PC-3 (cell line): ENCODE results near the gene MYMK. TPM values are rescaled to one million over a fixed set of nuclear protein-coding genes. Genes with fewer than 3 reads are reported as not detected.

Experiments
- ATAC-seq: fragments of 200-7000 bp; cut with Tn5 transposase; 2 replicates; pipeline ENCODE4 v1.9.1; 2020; ENCODE audit warnings: mild to moderate bottlenecking, moderate library complexity
- BruUV-seq: library from RNA; stranded (reverse); fragments of 400-500 nt; replicated peaks from 2 replicates; lab custom pipeline; 2021; lab: Mats Ljungman, UMichigan
- CTCF ChIA-PET: fragments of 300-600 bp; sonication (Branson Sonifier 250); formaldehyde crosslinking; loops from one replicate; lab custom pipeline; 2022; ENCODE audit warnings: antibody characterized with exemption; lab: Charles Lee
- POLR2A ChIA-PET: fragments of 300-600 bp; sonication (Branson Sonifier 250); formaldehyde crosslinking; loops from one replicate; lab custom pipeline; 2022; ENCODE audit warnings: antibody characterized with exemption; ENCODE audit not compliant: unreplicated experiment; lab: Charles Lee
- DNase-seq: peaks from one replicate; pipeline ENCODE4 v3.0.0-alpha.2; 2015
- H2AFZ ChIP-seq: fragments of 300-600 bp; sonication (generic); 2 replicates; pipeline ENCODE4 v1.6.0; 2016; ENCODE audit warnings: antibody characterized with exemption, low read length
- H3F3A ChIP-seq: fragments of 300-600 bp; sonication (generic); one replicate; pipeline ENCODE4 v1.6.0; 2017; ENCODE audit warnings: antibody characterized with exemption, low read length, control low read depth, mild to moderate bottlenecking; ENCODE audit not compliant: unreplicated experiment
- H3K27ac ChIP-seq: fragments of 300-600 bp; sonication (generic); 2 replicates; pipeline ENCODE4 v1.5.1; 2016; ENCODE audit warnings: mild to moderate bottlenecking, low read length
- H3K27me3 ChIP-seq: fragments of 300-600 bp; sonication (generic); 2 replicates; pipeline ENCODE4 v1.6.1; 2016; ENCODE audit warnings: low read length, mixed read lengths
- H3K36me3 ChIP-seq: fragments of 300-600 bp; sonication (generic); 2 replicates; pipeline ENCODE4 v1.6.1; 2016; ENCODE audit warnings: low read depth, mixed run types, low read length, mixed read lengths
- H3K4me1 ChIP-seq: fragments of 300-600 bp; sonication (generic); 2 replicates; pipeline ENCODE4 v1.5.1; 2016; ENCODE audit warnings: low read length; ENCODE audit not compliant: insufficient read depth
- H3K4me2 ChIP-seq: fragments of 300-600 bp; sonication (generic); 2 replicates; pipeline ENCODE4 v1.6.0; 2016; ENCODE audit warnings: low read length
- H3K4me3 ChIP-seq: fragments of 300-600 bp; sonication (generic); 2 replicates; pipeline ENCODE4 v1.5.1; 2016; ENCODE audit warnings: mild to moderate bottlenecking, low read length, mixed read lengths
- H3K79me2 ChIP-seq: fragments of 300-600 bp; sonication (generic); 2 replicates; pipeline ENCODE4 v1.6.1; 2017; ENCODE audit warnings: low read length, mixed read lengths
- H3K9ac ChIP-seq: fragments of 300-600 bp; sonication (generic); 2 replicates; pipeline ENCODE4 v1.6.0; 2016; ENCODE audit warnings: mild to moderate bottlenecking, low read length
- H3K9me2 ChIP-seq: fragments of 300-600 bp; sonication (generic); replicated peaks from 2 replicates; pipeline ENCODE4 v1.6.1; 2016; ENCODE audit warnings: mixed run types, low read length, mixed read lengths
- H3K9me3 ChIP-seq: fragments of 300-600 bp; sonication (generic); 2 replicates; pipeline ENCODE4 v1.6.1; 2016; ENCODE audit warnings: low read length, mixed read lengths
- H4K20me1 ChIP-seq: fragments of 300-600 bp; sonication (generic); 2 replicates; pipeline ENCODE4 v1.6.1; 2016; ENCODE audit warnings: low read length, mixed read lengths
- EZH2 ChIP-seq: fragments of 300-600 bp; sonication (generic); IDR thresholded peaks from one replicate; pipeline ENCODE4 v1.6.1; 2017; ENCODE audit warnings: antibody characterized with exemption, mild to moderate bottlenecking, low read length; ENCODE audit not compliant: unreplicated experiment
- EZH2phosphoT487 ChIP-seq: fragments of 300-600 bp; sonication (generic); IDR thresholded peaks from 2 replicates; pipeline ENCODE4 v1.6.1; 2018; ENCODE audit warnings: mild to moderate bottlenecking, antibody characterized with exemption, low read length, borderline replicate concordance
- intact Hi-C: fragments of 100-400 bp; cut with micrococcal nuclease; formaldehyde crosslinking; loops from 2 replicates; pipeline ENCODE4 v1.9.0; 2023
- total RNA-seq: library from RNA; depleted of rRNA; stranded (reverse); fragments of >200 nt; gene quantifications from 2 replicates; pipeline ENCODE4 v1.2.3, GENCODE V29; 2014
- TF ChIP-seq, protein P1 (sequence below): fragments of 300-600 bp; sonication (generic); conservative IDR thresholded peaks from 2 replicates; pipeline ENCODE4 v1.5.1; 2017; ENCODE audit warnings: antibody characterized with exemption, low read depth, mild to moderate bottlenecking, low read length

Gene MYMK
- total RNA-seq, 1 experiment from 2014 or later = not detected

DNA sequence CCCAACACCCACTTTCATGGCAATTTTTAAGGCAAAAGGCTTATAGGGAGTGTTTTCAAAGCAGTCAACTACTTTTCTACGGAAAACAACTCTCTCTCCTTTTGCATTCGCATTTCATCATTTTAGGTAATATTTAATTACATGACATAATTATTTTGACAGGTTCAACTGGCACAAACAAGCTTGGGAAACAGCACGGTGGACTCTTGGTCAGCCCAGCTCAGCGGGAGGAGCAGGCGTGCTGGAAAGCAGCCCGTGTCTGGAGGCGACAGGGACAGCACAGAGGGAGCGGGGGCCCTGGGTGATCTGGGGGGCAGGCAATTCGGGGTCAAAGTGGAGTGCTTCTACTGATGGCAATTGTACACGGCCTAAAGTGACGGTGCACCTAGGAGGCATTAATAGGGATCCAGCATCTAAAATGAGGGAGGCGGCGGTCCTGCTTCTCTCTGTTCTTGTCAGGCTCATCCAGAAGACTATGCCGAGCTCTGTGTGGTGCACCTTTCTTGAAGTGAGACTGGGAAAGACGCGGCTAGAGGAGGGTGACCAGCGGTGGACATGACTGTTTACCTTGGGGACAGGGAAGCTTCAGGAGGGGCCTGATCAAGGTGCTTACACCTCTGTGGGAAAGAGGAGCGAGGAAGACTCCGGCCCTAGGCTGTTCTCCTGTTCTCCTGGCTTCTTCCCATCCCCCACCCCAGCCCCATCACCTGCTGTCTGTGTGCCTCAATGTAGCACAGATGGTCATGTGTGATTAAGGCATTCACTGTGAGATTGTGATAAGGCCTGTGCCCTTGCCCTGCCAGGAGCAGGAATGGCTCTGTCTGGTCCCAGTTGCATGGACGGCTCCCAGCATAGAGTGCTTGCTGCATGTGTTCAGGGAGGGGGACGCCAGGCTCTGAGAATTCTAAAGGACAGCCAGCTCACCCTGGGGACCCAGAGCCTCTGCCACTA lies 3.4 kb downstream of the MYMK start:
- H4K20me1 ChIP-seq = no peaks in the 10 kb centered on the region
- no peaks in the 10 kb centered on the region for H3K9me2 ChIP-seq
- no peaks in the 10 kb centered on the region for H3K27me3 ChIP-seq
- intact Hi-C loops = no loop called here
- ATAC-seq = no peak
- H3K4me1 ChIP-seq = no peaks in the 10 kb centered on the region
- no peaks in the 10 kb centered on the region for H3K36me3 ChIP-seq
- H3F3A ChIP-seq = no peaks in the 10 kb centered on the region
- CTCF ChIA-PET = no interaction called here
- no peak overlapping the region for H2AFZ ChIP-seq
- no TSS peak for BruUV-seq
- H3K4me3 ChIP-seq = no peak overlapping the region
- no peak overlapping the region for H3K27ac ChIP-seq
- POLR2A ChIA-PET = no interaction called here
- no peaks in the 10 kb centered on the region for H3K9me3 ChIP-seq
- no peak for DNase-seq
- H3K4me2 ChIP-seq = no peak overlapping the region
- no peaks in the 10 kb centered on the region for H3K79me2 ChIP-seq
- TF ChIP-seq, protein P1, sequence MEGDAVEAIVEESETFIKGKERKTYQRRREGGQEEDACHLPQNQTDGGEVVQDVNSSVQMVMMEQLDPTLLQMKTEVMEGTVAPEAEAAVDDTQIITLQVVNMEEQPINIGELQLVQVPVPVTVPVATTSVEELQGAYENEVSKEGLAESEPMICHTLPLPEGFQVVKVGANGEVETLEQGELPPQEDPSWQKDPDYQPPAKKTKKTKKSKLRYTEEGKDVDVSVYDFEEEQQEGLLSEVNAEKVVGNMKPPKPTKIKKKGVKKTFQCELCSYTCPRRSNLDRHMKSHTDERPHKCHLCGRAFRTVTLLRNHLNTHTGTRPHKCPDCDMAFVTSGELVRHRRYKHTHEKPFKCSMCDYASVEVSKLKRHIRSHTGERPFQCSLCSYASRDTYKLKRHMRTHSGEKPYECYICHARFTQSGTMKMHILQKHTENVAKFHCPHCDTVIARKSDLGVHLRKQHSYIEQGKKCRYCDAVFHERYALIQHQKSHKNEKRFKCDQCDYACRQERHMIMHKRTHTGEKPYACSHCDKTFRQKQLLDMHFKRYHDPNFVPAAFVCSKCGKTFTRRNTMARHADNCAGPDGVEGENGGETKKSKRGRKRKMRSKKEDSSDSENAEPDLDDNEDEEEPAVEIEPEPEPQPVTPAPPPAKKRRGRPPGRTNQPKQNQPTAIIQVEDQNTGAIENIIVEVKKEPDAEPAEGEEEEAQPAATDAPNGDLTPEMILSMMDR = no peak
- TF ChIP-seq EZH2phosphoT487 (no peak), EZH2 (no peak)
- no peak overlapping the region for H3K9ac ChIP-seq

DNA sequence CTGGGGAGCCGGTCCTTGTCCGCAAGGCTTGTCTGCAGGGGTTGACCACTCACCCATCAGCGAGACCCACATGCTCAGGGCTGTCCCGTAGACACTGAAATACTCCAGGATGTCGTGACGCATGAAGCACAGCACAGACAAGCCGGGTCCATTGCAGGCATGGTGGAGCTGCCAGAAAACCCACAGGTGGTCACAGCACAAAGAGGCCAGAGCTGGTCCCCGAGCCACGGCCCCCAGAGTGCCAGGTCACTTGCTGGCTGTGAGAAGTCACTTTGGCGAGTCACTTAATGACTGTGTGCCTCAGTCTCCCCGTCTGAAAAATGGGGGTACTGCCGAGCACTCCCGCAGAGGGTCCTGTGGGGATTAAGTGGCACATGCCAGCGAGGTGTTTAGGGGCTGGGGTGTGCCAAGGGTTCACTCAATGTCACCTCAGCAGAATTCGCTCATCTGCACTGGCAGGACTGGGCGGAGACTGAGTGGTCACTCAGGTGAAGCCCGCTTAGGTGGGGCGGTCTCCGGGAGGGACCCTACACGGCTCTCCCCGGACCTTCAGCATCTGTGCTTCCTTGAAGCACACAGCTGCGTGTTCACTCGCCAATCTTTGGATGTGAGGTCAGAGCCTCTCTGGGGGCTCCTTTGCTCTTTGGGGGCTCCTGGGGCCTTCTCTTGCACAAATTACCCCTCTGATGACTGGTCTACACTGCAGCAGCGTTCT lies 4.5 kb downstream of the MYMK start:
- Histone ChIP-seq H3K79me2 (no peaks in the 10 kb centered on the region), H3K4me1 (no peaks in the 10 kb centered on the region), H3F3A (no peaks in the 10 kb centered on the region), H3K36me3 (no peaks in the 10 kb centered on the region), H3K9me3 (no peaks in the 10 kb centered on the region), H3K4me2 (no peak overlapping the region), H4K20me1 (no peaks in the 10 kb centered on the region), H3K9ac (no peak overlapping the region), H3K4me3 (no peak overlapping the region), H3K27me3 (no peaks in the 10 kb centered on the region), H3K9me2 (no peaks in the 10 kb centered on the region), H2AFZ (no peak overlapping the region), H3K27ac (no peak overlapping the region)
- no peak for TF ChIP-seq EZH2
- TF ChIP-seq EZH2phosphoT487 = no peak
- TF ChIP-seq, protein P1 = no peak
- intact Hi-C loops = no loop called here
- DNase-seq (no peak), ATAC-seq (no peak)
- BruUV-seq = no TSS peak
- ChIA-PET CTCF (no interaction called here), POLR2A (no interaction called here)
